Transverse colon (tissue), 4 donors: ENCODE results near the gene ZC3H18. TPM values are rescaled to one million over a fixed set of nuclear protein-coding genes. Genes with fewer than 3 reads are reported as not detected.

Experiments used
- DNase-seq: peaks from one replicate; pipeline ENCODE4 v3.0.0-alpha.2; 2019
- H3K27ac ChIP-seq, 4 donors: fragments of 200-600 bp; sonication (generic); 2 replicates each; pipeline ENCODE4 v1.5.1; 2016 to 2018; ENCODE audit warnings: inconsistent platforms in 4 of 4
- H3K27me3 ChIP-seq: fragments of 200-600 bp; sonication (generic); 2 replicates; pipeline ENCODE4 v1.5.1; 2017; ENCODE audit warnings: inconsistent platforms
- H3K36me3 ChIP-seq, 4 donors: fragments of 200-600 bp; sonication (generic); 2 replicates each; pipeline ENCODE4 v1.5.1; 2017 to 2019; ENCODE audit warnings: inconsistent platforms in 4 of 4
- H3K4me1 ChIP-seq, 4 donors: fragments of 200-600 bp; sonication (generic); 2 replicates each; pipeline ENCODE4 v1.5.1; 2017 to 2020; ENCODE audit warnings: inconsistent platforms in 4 of 4
- H3K4me3 ChIP-seq, 4 donors: fragments of 200-600 bp; sonication (generic); 1 replicate in 1 of 4; 2 replicates in 3 of 4; pipeline versions ENCODE4 v1.5.1 to v1.6.1; 2017 to 2019; ENCODE audit warnings: inconsistent platforms in 4 of 4
- H3K9me3 ChIP-seq, 2 donors: fragments of 200-600 bp; sonication (generic); 2 replicates each; pipeline ENCODE4 v1.5.1; 2017 to 2019; ENCODE audit warnings: inconsistent platforms in 2 of 2
- CTCF ChIP-seq, 5 experiments: fragments of 200-600 bp in 3 of 5; fragments of 450-650 bp in 2 of 5; sonication (generic) in 3 of 5; IDR thresholded peaks; 1 replicate in 2 of 5; 2 replicates in 3 of 5; pipeline ENCODE4 v1.5.1; 2016 to 2017; ENCODE audit warnings: antibody characterized with exemption in 5 of 5, inconsistent platforms in 3 of 5, mild to moderate bottlenecking in 2 of 5, moderate library complexity in 1 of 5
- EP300 ChIP-seq: sonication (generic); formaldehyde crosslinking; IDR thresholded peaks from one replicate; pipeline ENCODE4 v1.6.1; 2017; ENCODE audit warnings: antibody characterized with exemption, low read depth
- POLR2A ChIP-seq: fragments of 450-650 bp; IDR thresholded peaks from one replicate; pipeline ENCODE4 v1.6.1; 2016; ENCODE audit warnings: antibody characterized with exemption, mild to moderate bottlenecking, moderate library complexity
- POLR2AphosphoS5 ChIP-seq, 3 donors: sonication (generic); formaldehyde crosslinking; IDR thresholded peaks; one replicate each; pipeline ENCODE4 v1.6.1; 2016; ENCODE audit warnings: antibody characterized with exemption in 3 of 3
- WGBS, 2 donors: methylation state at CpG; one replicate each; pipeline ENCODE4 v1.1.5; 2018; ENCODE audit warnings: low coverage in 1 of 2; 5-methylcytosine and 5-hydroxymethylcytosine counted together
- in situ Hi-C, 4 donors: fragments of 200-750 bp; cut with MboI; loops; one replicate each; pipeline versions ENCODE4 v1.15.0 to v1.15.1; 2017; ENCODE audit warnings: low sequenced_read_pairs in 3 of 4, low pct_ligation_motif_present in 1 of 4, low pct_unique_long_range_greater_than_20kb in 1 of 4
- intact Hi-C: fragments of 100-400 bp; cut with DNase I; formaldehyde crosslinking; loops from one replicate; pipeline ENCODE4 v1.15.1; 2023; ENCODE audit warnings: low total_unique reads
- total RNA-seq, 4 donors: library from RNA; depleted of rRNA; stranded (reverse); fragments of >200 nt; gene quantifications; one replicate each; pipeline ENCODE4 v1.1.0, GENCODE V29; 2016

ZC3H18 gene
- total RNA-seq, 4 donors from 2014 or later, result 17.9 to 50.5 (median 25.5) TPM

GRCh38 chr16:88622866-88623265, 52.7 kb downstream of the ZC3H18 start:
- no peaks in the 10 kb centered on the region for H3K9me3 ChIP-seq
- peaks cover 0 to 20% (median 8%) of the 10 kb centered on the region in 4 donors for H3K4me1 ChIP-seq
- in situ Hi-C loops (no loop called here), intact Hi-C loops (no loop called here)
- 98% methylated on average over 29 of the region's 29 CpGs; no CpG with 5 or more reads in 1 of the 2 donors for WGBS, 2 donors
- H3K27me3 ChIP-seq, result no peaks in the 10 kb centered on the region
- no peak overlapping the region for H3K4me3 ChIP-seq
- no peak for DNase-seq
- TF ChIP-seq CTCF (IDR thresholded peaks at IDR 0.05), result no peak
- TF ChIP-seq POLR2A, result no peak
- TF ChIP-seq POLR2AphosphoS5 (IDR thresholded peaks at IDR 0.05), result no peak
- TF ChIP-seq EP300, result no peak
- no peak overlapping the region for H3K27ac ChIP-seq
- H3K36me3 ChIP-seq, result peaks cover 0 to 27% (median 11%) of the 10 kb centered on the region in 4 donors

- in situ Hi-C loops, result no loop called here
- no peak overlapping the region for H3K27ac ChIP-seq
- no peak for DNase-seq
- WGBS, 2 donors, result 94 to 100% methylated on average over 4 to 13 of the region's 13 CpGs
- no peak overlapping the region for H3K4me3 ChIP-seq
- H3K9me3 ChIP-seq, result no peaks in the 10 kb centered on the region
- peaks cover 0 to 10% (median 0%) of the 10 kb centered on the region in 4 donors for H3K4me1 ChIP-seq
- H3K36me3 ChIP-seq, result peaks cover 0 to 27% (median 11%) of the 10 kb centered on the region in 4 donors
- intact Hi-C loops, result no loop called here
- H3K27me3 ChIP-seq, result no peaks in the 10 kb centered on the region
- no peak for TF ChIP-seq EP300
These were observed 53.7 kb downstream of the ZC3H18 start for GRCh38 chr16:88623858-88624257.

DNA sequence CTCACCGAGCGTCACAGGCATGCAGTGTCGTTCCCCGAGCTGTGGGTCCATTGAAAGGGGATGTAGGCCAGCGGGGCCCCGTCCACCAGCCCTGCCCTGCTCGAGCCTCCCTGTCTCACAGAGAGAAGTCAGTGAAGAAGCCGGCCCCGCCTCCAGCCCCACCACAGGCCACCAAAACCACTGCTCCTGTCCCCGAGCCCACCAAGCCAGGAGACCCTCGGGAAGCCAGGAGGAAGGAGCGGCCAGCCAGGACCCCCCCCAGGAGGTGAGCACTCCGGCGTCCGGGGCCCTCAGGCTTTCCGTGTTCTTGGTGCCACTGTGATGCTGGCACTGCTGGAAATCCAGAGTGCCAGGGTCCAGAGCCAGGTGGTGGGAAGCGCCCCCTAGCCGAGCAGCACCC, 54.3 kb downstream of the ZC3H18 start:
- H3K4me1 ChIP-seq, result peaks cover 0 to 4% (median 0%) of the 10 kb centered on the region in 4 donors
- intact Hi-C loops (no loop called here), in situ Hi-C loops (no loop called here)
- no peaks in the 10 kb centered on the region for H3K9me3 ChIP-seq
- no peaks in the 10 kb centered on the region for H3K27me3 ChIP-seq
- 96% methylated on average over 12 of the region's 18 CpGs; no CpG with 5 or more reads in 1 of the 2 donors for WGBS, 2 donors
- DNase-seq, result no peak
- H3K4me3 ChIP-seq, result no peak overlapping the region
- peaks cover 0 to 28% (median 11%) of the 10 kb centered on the region in 4 donors for H3K36me3 ChIP-seq
- H3K27ac ChIP-seq, result no peak overlapping the region
- TF ChIP-seq CTCF (IDR thresholded peaks at IDR 0.05), result no peak
- TF ChIP-seq POLR2A, result no peak
- TF ChIP-seq EP300, result no peak
- TF ChIP-seq POLR2AphosphoS5 (IDR thresholded peaks at IDR 0.05), result no peak

DNA sequence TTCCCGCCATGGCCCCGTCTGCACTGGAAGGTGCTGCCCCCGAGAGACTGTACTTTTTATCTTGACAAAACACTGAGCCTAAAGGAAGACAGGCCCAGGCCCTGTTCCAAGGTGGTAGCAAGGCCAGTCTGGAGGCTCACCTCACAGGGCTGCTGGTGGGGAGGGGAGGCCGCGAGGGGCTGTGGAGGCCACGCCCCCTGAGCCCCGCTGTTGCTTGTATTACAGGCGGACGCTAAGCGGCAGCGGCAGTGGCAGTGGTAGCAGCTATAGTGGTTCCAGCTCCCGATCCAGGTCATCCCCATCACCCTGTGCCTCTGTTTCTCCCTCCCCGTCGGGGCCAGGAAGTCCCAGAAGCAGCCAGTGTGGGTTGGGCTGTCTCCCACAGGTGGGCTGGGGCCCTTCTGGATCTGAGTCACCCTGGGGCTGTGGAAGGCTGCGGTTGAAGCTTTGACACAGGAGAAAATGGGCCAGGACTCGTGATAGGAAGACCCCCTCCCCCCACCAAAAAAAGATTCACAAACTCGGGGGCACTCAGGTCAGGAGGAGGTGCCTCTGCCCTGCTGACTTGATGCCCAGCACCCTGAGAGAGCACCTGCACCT, 54.9 kb downstream of the ZC3H18 start:
- DNase-seq, result no peak
- peaks cover 0 to 32% (median 14%) of the 10 kb centered on the region in 4 donors for H3K36me3 ChIP-seq
- H3K27ac ChIP-seq, result no peak overlapping the region
- no peaks in the 10 kb centered on the region for H3K27me3 ChIP-seq
- 77% methylated on average over 17 of the region's 17 CpGs; no CpG with 5 or more reads in 1 of the 2 donors for WGBS, 2 donors
- H3K9me3 ChIP-seq, result no peaks in the 10 kb centered on the region
- in situ Hi-C loops, result no loop called here
- H3K4me3 ChIP-seq, result no peak overlapping the region
- intact Hi-C loops, result no loop called here
- TF ChIP-seq EP300 (no peak), POLR2A (no peak), CTCF (IDR thresholded peaks at IDR 0.05) (no peak), POLR2AphosphoS5 (IDR thresholded peaks at IDR 0.05) (no peak)
- peaks cover 0 to under 1% (median 0%) of the 10 kb centered on the region in 4 donors for H3K4me1 ChIP-seq
